NB4 (cell line): ENCODE data around the gene SND1.

Experiments used
- TF ChIP-seq, protein P1 (sequence below): IDR thresholded peaks from 2 replicates; pipeline ENCODE4 v1.6.1; 2011; ENCODE audit warnings: low read depth, low read length
- TF ChIP-seq, protein P2 (sequence below): IDR thresholded peaks from one replicate; pipeline ENCODE4 v1.5.1; 2012; ENCODE audit warnings: low read depth, low read length

- TF ChIP-seq, protein P1, sequence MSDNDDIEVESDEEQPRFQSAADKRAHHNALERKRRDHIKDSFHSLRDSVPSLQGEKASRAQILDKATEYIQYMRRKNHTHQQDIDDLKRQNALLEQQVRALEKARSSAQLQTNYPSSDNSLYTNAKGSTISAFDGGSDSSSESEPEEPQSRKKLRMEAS, result no peak
- TF ChIP-seq, protein P2, sequence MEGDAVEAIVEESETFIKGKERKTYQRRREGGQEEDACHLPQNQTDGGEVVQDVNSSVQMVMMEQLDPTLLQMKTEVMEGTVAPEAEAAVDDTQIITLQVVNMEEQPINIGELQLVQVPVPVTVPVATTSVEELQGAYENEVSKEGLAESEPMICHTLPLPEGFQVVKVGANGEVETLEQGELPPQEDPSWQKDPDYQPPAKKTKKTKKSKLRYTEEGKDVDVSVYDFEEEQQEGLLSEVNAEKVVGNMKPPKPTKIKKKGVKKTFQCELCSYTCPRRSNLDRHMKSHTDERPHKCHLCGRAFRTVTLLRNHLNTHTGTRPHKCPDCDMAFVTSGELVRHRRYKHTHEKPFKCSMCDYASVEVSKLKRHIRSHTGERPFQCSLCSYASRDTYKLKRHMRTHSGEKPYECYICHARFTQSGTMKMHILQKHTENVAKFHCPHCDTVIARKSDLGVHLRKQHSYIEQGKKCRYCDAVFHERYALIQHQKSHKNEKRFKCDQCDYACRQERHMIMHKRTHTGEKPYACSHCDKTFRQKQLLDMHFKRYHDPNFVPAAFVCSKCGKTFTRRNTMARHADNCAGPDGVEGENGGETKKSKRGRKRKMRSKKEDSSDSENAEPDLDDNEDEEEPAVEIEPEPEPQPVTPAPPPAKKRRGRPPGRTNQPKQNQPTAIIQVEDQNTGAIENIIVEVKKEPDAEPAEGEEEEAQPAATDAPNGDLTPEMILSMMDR, result no peak
These were observed 40.2 kb downstream of the SND1 start for GRCh38 chr7:127692200-127692599.
